ENCODE data around the gene MGAT4B. TPM values are rescaled to one million over a fixed set of nuclear protein-coding genes. Genes with fewer than 3 reads are reported as not detected.

MGAT4B gene
- total RNA-seq, 4 donors from 2014 or later: 28.3 to 86.0 (median 61.4) TPM

GRCh38 chr5:179767496-179768100 lies 39.1 kb downstream of the MGAT4B start:
- intact Hi-C loops (cut with DNase I; ENCODE audit: low total_unique reads): no loop called here
- TF ChIP-seq CTCF (IDR thresholded peaks at IDR 0.05 in 4 of 5, conservative IDR thresholded peaks at IDR 0.05 in 1 of 5) (no peak), POLR2A (IDR thresholded peaks at IDR 0.05) (no peak)
- Histone ChIP-seq H3K36me3 (peaks cover 0 to 58% of the 10 kb centered on the region in 2 donors), H3K4me1 (peaks cover 25 to 26% of the 10 kb centered on the region in 2 donors), H3K4me3 (no peak overlapping the region), H3K9me3 (no peaks in the 10 kb centered on the region), H3K27me3 (no peaks in the 10 kb centered on the region), H3K27ac (no peak overlapping the region)
- DNase-seq (no peak), ATAC-seq (no peak)
- in situ Hi-C loops (cut with MboI; ENCODE audit: low sequenced_read_pairs in 4 of 4): loop anchor here in 2 of 4 donors (25.0 kb wide), 2 partner anchors 95 to 320 kb away; partner anchors contain the start of gene MRNIP (in 1 of the 2)

GRCh38 chr5:179766726-179767455 lies 39.8 kb downstream of the MGAT4B start:
- ATAC-seq (no peak), DNase-seq (no peak)
- in situ Hi-C loops (cut with MboI; ENCODE audit: low sequenced_read_pairs in 4 of 4) (loop anchor here in 2 of 4 donors (25.0 kb wide), 2 partner anchors 95 to 320 kb away; partner anchors contain the start of gene MRNIP (in 1 of the 2)), intact Hi-C loops (cut with DNase I; ENCODE audit: low total_unique reads) (no loop called here)
- Histone ChIP-seq H3K4me1 (peaks cover 32% of the 10 kb centered on the region in 2 donors), H3K4me3 (no peak overlapping the region), H3K9me3 (no peaks in the 10 kb centered on the region), H3K36me3 (peaks cover 0 to 51% of the 10 kb centered on the region in 2 donors), H3K27me3 (no peaks in the 10 kb centered on the region), H3K27ac (peak overlapping the region in 3 of 4 donors; percentile 2 to 49 (median 32))
- TF ChIP-seq CTCF (IDR thresholded peaks at IDR 0.05 in 4 of 5, conservative IDR thresholded peaks at IDR 0.05 in 1 of 5): no peak
- TF ChIP-seq POLR2A (IDR thresholded peaks at IDR 0.05): no peak

GRCh38 chr5:179766021-179766725 lies 40.5 kb downstream of the MGAT4B start:
- ATAC-seq (no peak), DNase-seq (no peak)
- no peak overlapping the region for H3K4me3 ChIP-seq
- in situ Hi-C loops (cut with MboI; ENCODE audit: low sequenced_read_pairs in 4 of 4): loop anchor here in 2 of 4 donors (25.0 kb wide), 2 partner anchors 96 to 321 kb away; partner anchors contain the start of gene MRNIP (in 1 of the 2)
- TF ChIP-seq CTCF (IDR thresholded peaks at IDR 0.05 in 4 of 5, conservative IDR thresholded peaks at IDR 0.05 in 1 of 5) (no peak), POLR2A (IDR thresholded peaks at IDR 0.05) (no peak)
- H3K4me1 ChIP-seq: peaks cover 39 to 40% of the 10 kb centered on the region in 2 donors
- H3K36me3 ChIP-seq: peaks cover 0 to 44% of the 10 kb centered on the region in 2 donors
- no peaks in the 10 kb centered on the region for H3K9me3 ChIP-seq
- H3K27me3 ChIP-seq: no peaks in the 10 kb centered on the region
- intact Hi-C loops (cut with DNase I; ENCODE audit: low total_unique reads): no loop called here
- peak overlapping the region; percentile 2 to 49 (median 28) for H3K27ac ChIP-seq

DNA sequence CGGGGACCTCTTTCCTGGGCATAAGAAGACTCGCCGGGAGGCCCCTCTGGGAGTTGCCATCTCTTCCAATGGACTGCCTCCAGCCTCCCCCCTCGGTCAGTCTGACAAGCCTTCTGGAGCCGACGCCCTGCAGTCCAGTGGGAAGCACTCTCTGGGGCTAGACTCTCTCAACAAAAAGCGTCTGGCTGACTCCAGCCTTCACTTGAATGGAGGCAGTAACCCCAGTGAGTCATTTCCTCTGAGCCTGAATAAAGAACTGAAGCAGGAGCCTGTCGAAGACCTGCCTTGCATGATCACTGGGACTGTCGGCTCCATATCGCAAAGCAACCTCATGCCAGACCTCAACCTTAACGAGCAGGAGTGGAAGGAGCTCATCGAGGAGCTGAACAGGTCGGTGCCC lies 41.3 kb downstream of the MGAT4B start:
- in situ Hi-C loops (cut with MboI; ENCODE audit: low sequenced_read_pairs in 4 of 4): loop anchor here in 2 of 4 donors (25.0 kb wide), 2 partner anchors 97 to 322 kb away; partner anchors contain the start of gene MRNIP (in 1 of the 2)
- TF ChIP-seq CTCF (IDR thresholded peaks at IDR 0.05 in 4 of 5, conservative IDR thresholded peaks at IDR 0.05 in 1 of 5) (no peak), POLR2A (IDR thresholded peaks at IDR 0.05) (no peak)
- peak overlapping the region in 1 of 4 donors; percentile 32 for H3K27ac ChIP-seq
- H3K27me3 ChIP-seq: no peaks in the 10 kb centered on the region
- intact Hi-C loops (cut with DNase I; ENCODE audit: low total_unique reads): no loop called here
- ATAC-seq (no peak), DNase-seq (no peak)
- peaks cover 0 to 36% of the 10 kb centered on the region in 2 donors for H3K36me3 ChIP-seq
- peaks cover 43% of the 10 kb centered on the region in 2 donors for H3K4me1 ChIP-seq
- no peaks in the 10 kb centered on the region for H3K9me3 ChIP-seq
- no peak overlapping the region for H3K4me3 ChIP-seq

Data from gastrocnemius medialis (tissue), 4 donors.